ENCODE results near the gene CPO.

The CPO gene

GRCh38 chr2:206979365-206979764 is 40.0 kb downstream of the CPO start:
- H3F3A ChIP-seq (ENCODE audit: insufficient read depth) = no peaks in the 10 kb centered on the region
- no peaks in the 10 kb centered on the region for H3K36me3 ChIP-seq (ENCODE audit: low read length)
- TF ChIP-seq EZH2phosphoT487 (conservative IDR thresholded peaks at IDR 0.05; ENCODE audit: low read length) = no peak
- TF ChIP-seq, protein P1, sequence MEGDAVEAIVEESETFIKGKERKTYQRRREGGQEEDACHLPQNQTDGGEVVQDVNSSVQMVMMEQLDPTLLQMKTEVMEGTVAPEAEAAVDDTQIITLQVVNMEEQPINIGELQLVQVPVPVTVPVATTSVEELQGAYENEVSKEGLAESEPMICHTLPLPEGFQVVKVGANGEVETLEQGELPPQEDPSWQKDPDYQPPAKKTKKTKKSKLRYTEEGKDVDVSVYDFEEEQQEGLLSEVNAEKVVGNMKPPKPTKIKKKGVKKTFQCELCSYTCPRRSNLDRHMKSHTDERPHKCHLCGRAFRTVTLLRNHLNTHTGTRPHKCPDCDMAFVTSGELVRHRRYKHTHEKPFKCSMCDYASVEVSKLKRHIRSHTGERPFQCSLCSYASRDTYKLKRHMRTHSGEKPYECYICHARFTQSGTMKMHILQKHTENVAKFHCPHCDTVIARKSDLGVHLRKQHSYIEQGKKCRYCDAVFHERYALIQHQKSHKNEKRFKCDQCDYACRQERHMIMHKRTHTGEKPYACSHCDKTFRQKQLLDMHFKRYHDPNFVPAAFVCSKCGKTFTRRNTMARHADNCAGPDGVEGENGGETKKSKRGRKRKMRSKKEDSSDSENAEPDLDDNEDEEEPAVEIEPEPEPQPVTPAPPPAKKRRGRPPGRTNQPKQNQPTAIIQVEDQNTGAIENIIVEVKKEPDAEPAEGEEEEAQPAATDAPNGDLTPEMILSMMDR (IDR thresholded peaks at IDR 0.05; ENCODE audit: insufficient read depth, low read length, poor library complexity, severe bottlenecking) = no peak
- H4K20me1 ChIP-seq (ENCODE audit: low read depth, low read length) = no peaks in the 10 kb centered on the region
- H3K9ac ChIP-seq (ENCODE audit: low read length) = no peak overlapping the region
- H3K4me3 ChIP-seq (ENCODE audit: insufficient read depth, low read length, poor library complexity, severe bottlenecking) = no peak overlapping the region
- no peaks in the 10 kb centered on the region for H3K27me3 ChIP-seq (ENCODE audit: low read length)
- no peak overlapping the region for H3K4me2 ChIP-seq (ENCODE audit: low read depth, low read length, poor library complexity, severe bottlenecking)
- no peaks in the 10 kb centered on the region for H3K9me3 ChIP-seq (ENCODE audit: insufficient read depth, low read length)
- H3K27ac ChIP-seq (ENCODE audit: low read depth, low read length) = no peak overlapping the region
- H3K9me2 ChIP-seq (replicated peaks; ENCODE audit: insufficient read depth, low read length) = no peaks in the 10 kb centered on the region
- no peaks in the 10 kb centered on the region for H3K79me2 ChIP-seq (ENCODE audit: insufficient read depth, low read length)
- H2AFZ ChIP-seq (ENCODE audit: low read depth, low read length, severe bottlenecking) = no peak overlapping the region

- TF ChIP-seq EZH2phosphoT487 (conservative IDR thresholded peaks at IDR 0.05; ENCODE audit: low read length) = no peak
- TF ChIP-seq, protein P1 (IDR thresholded peaks at IDR 0.05; ENCODE audit: insufficient read depth, low read length, poor library complexity, severe bottlenecking) = no peak
- Histone ChIP-seq H3K9me3 (ENCODE audit: insufficient read depth, low read length) (no peaks in the 10 kb centered on the region), H4K20me1 (ENCODE audit: low read depth, low read length) (no peaks in the 10 kb centered on the region), H3K36me3 (ENCODE audit: low read length) (no peaks in the 10 kb centered on the region), H3K9ac (ENCODE audit: low read length) (no peak overlapping the region), H3F3A (ENCODE audit: insufficient read depth) (no peaks in the 10 kb centered on the region), H3K4me2 (ENCODE audit: low read depth, low read length, poor library complexity, severe bottlenecking) (no peak overlapping the region), H3K27ac (ENCODE audit: low read depth, low read length) (no peak overlapping the region), H3K79me2 (ENCODE audit: insufficient read depth, low read length) (no peaks in the 10 kb centered on the region), H3K4me3 (ENCODE audit: insufficient read depth, low read length, poor library complexity, severe bottlenecking) (no peak overlapping the region), H3K9me2 (replicated peaks; ENCODE audit: insufficient read depth, low read length) (no peaks in the 10 kb centered on the region), H3K27me3 (ENCODE audit: low read length) (no peaks in the 10 kb centered on the region), H2AFZ (ENCODE audit: low read depth, low read length, severe bottlenecking) (no peak overlapping the region)
Measured at GRCh38 chr2:206979922-206980321, 40.6 kb downstream of the CPO start.

- no peaks in the 10 kb centered on the region for H3K9me3 ChIP-seq (ENCODE audit: insufficient read depth, low read length)
- no peaks in the 10 kb centered on the region for H3K9me2 ChIP-seq (replicated peaks; ENCODE audit: insufficient read depth, low read length)
- no peak overlapping the region for H3K27ac ChIP-seq (ENCODE audit: low read depth, low read length)
- no peaks in the 10 kb centered on the region for H3K79me2 ChIP-seq (ENCODE audit: insufficient read depth, low read length)
- H3K36me3 ChIP-seq (ENCODE audit: low read length) = no peaks in the 10 kb centered on the region
- H3K4me3 ChIP-seq (ENCODE audit: insufficient read depth, low read length, poor library complexity, severe bottlenecking) = no peak overlapping the region
- H2AFZ ChIP-seq (ENCODE audit: low read depth, low read length, severe bottlenecking) = no peak overlapping the region
- no peaks in the 10 kb centered on the region for H3F3A ChIP-seq (ENCODE audit: insufficient read depth)
- no peaks in the 10 kb centered on the region for H3K27me3 ChIP-seq (ENCODE audit: low read length)
- TF ChIP-seq EZH2phosphoT487 (conservative IDR thresholded peaks at IDR 0.05; ENCODE audit: low read length) = no peak
- TF ChIP-seq, protein P1 (IDR thresholded peaks at IDR 0.05; ENCODE audit: insufficient read depth, low read length, poor library complexity, severe bottlenecking) = no peak
- H3K4me2 ChIP-seq (ENCODE audit: low read depth, low read length, poor library complexity, severe bottlenecking) = no peak overlapping the region
- H4K20me1 ChIP-seq (ENCODE audit: low read depth, low read length) = no peaks in the 10 kb centered on the region
- H3K9ac ChIP-seq (ENCODE audit: low read length) = no peak overlapping the region
Measured at GRCh38 chr2:206980413-206980812, 41.1 kb downstream of the CPO start.
